GM18909 (cell line): ENCODE measurements around the gene FBXL14.
A peak's percentile ranks its signal among the peaks of the same experiment; 100 is the strongest.

Experiments used
- ATAC-seq: cut with Tn5 transposase; IDR thresholded peaks from one replicate; pipeline ENCODE4 v1.9.1; 2021; ENCODE audit warnings: mild to moderate bottlenecking; ENCODE audit not compliant: unreplicated experiment, poor library complexity

The FBXL14 gene

GRCh38 chr12:1595690-1596347 is 1.4 kb upstream of the FBXL14 start:
- ATAC-seq, result no peak

DNA sequence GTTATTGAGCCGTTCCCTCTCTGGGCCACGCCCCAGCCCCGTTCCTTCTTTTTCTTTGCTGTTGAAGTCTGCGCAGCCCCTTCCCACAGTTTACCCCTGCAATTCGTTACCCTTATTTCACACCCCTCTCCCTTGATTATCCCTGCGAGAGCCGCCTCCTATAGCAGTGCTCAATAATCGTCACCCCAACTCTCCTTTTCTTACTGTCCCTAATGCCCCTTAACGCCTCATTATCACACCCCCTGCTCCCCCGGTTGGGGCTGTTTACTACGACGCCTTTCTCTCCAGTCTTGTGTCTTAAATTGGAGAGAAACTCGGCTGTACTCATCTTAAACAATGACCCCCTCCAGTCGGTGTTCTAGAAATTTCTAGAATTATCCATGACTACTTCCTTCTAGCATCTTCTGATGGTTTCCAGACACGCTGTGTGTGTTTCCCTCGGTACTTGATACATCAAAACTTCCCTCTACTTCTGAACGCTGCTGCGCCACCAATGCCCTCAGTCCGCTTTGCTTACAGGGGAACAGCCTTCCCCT is 713 bp upstream of the FBXL14 start:
- ATAC-seq, result no peak

- peak; percentile 52 for ATAC-seq
Observed at GRCh38 chr12:1594006-1594260, 448 bp downstream of the FBXL14 start.

- ATAC-seq, result peak; percentile 32
Observed at GRCh38 chr12:1593174-1594005, 991 bp downstream of the FBXL14 start.

DNA sequence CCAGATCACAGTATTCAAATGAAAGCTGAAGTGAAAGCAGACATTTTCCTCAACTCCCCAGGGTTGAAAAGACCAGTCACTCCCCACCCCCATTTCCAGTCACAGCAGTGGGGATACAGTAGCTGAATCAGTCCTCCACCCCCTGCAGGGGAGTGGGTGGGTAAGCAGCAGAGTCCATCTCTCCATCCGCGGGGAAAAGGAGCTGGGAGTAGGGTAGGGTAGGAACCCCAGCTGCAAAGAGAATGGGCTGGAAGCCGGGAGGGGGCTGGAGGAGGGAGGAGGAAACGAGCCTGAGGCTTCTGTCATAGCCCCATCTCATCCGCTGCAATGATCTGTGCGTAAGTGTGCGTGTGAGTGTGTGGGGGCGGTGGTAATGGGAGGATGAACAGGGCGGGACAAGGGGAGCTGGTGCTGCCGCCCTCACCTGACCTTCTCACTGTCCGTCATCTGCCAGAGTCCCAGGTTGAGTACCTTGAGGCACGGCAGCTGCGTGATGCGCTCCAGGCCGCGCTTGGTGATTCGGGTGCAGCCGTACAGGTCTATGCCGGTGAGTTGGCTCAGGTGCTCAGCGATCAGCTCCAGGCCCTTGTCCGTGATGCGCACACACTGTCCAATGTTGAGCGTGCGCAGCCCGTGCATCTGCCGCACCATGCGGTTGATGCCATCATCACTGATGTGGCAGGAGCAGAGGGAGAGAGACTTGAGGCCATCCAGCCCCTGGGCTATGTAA is 1.8 kb downstream of the FBXL14 start:
- ATAC-seq, result no peak

DNA sequence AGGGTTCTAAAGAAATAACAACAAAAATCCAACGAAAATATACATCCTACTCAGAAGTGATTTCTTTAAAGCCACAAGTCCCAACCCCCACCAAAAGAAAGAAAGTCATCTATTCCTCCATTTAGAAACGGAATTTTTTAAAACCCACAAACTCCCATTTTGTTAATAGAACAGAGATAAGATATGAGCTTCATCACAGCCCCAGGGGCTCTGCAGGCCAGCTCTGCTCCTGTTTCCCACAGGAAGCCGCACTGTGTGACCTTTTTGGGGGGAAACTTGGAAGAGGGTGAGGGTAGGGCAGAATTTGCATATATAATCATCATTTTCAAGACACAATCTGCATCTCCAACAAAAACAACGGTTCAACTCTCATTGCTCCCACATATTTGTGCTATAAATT is 2.8 kb downstream of the FBXL14 start:
- no peak for ATAC-seq

DNA sequence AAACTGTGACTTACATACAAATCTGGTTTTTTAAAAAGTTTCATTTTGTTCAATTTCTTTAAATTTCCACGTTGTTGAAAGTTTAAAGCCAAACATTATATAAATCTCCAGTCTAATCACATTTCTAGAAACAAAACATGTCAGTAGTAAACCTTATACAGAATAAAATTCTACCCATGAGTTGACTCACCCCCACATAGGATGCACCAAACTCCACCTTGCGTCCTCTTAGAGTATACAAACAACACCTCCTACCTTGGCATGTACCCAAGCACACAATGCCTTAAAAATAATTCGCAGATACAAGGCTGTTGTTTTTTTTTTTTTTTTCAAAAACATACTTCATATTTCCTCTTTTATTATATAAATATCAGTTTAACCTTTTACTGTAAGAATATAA is 3.3 kb downstream of the FBXL14 start:
- ATAC-seq, result no peak

DNA sequence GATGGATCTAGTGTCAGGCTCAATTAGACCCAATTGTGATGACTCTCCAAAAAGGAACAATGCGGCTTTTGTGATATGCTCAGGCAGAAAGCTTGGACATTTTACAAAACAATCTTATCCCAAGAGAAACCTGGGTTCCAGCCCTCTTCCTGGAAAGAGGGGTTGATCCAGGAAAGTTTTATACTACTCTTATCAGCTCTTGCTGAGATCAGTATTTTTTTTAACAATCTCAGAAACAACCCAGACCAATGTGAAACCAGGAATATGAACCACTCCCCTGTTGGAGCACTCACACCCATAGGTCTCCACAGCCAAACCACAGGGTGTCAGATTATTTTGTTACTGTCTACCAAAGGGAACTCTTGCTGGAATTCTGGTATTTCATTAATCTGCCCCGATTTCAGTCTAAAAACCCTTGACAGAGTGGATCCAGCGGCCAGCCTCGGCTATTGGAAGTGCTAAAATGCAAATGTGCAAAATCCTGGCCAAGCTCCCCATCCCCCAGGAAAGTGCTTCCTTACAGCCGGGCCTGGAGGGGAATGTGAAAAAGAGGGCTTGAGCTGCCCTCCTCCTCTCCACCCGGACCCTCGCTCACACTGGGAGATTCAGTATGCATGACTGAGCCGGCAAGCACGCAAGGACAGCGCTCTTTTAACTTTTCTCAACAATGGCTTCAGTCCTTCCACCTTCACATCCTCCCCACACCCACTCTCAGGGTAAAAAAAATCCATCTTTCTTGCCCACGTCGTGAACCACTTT is 4.0 kb downstream of the FBXL14 start:
- no peak for ATAC-seq

DNA sequence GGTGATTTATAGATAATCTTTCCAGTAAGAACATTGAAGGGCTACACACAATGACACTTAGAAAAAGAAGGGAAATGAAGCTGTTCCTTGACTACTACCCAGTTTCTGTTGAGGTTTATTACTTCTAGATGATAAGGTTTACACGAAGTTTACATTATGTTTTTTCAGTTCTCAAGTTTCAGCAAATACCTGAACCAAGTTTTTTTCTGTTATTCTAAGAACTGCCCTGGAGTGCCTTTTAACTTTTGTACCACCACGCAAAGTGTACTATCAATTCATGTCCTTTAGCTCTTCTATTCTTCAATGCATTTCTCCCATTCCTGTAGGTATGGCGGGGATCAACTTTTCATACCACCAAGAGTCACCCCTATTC is 5.8 kb downstream of the FBXL14 start:
- ATAC-seq, result no peak

DNA sequence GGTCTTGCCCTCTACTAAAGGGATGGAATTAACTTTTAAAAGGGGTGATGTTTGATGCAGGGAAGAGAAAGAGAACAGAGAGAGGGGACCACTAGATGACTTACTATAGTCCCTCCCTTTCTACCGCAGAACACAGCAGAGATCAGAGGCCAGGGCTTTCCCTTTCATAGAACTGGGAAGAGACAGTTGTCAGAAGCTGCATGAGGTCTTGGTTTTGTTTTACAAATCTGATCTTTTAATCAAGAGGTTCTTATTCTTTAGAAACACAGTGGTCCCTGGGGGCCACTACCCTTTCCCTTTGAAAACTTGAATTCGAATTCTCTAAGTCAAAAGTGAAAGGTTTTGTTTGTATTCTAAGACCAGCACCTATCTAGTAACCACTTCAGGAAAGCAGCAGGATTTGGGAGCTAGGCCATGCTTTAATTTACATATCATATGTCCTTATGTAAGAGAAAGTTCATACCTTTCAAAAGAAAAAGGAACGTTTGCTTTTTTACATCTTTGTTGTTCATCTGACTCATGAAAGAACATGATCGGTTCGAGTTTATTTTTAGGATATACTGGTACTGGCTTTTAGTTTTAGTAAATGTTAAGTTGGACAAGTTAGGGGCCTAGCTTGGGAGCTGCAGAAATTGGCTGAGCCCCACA is 6.3 kb downstream of the FBXL14 start:
- ATAC-seq, result no peak

DNA sequence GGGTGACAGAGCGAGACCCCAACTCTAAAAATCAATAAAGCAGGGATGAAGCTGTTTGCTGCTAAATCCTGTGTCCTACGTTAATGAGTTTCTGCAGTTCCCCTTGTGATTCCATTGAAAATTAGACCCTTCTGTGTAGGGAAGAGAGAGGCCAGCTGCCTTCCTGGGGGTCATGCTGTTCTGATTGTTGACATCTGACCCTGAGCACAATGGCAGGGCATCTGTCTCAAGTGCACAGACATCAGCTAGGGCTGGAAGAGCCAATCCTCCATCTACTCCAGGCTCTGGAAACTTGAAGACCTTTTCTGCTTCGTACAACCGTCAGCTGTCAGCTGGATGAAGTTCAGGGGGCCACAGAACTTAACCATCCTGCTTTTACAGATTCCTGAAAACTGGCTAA is 10.1 kb downstream of the FBXL14 start:
- ATAC-seq, result no peak

DNA sequence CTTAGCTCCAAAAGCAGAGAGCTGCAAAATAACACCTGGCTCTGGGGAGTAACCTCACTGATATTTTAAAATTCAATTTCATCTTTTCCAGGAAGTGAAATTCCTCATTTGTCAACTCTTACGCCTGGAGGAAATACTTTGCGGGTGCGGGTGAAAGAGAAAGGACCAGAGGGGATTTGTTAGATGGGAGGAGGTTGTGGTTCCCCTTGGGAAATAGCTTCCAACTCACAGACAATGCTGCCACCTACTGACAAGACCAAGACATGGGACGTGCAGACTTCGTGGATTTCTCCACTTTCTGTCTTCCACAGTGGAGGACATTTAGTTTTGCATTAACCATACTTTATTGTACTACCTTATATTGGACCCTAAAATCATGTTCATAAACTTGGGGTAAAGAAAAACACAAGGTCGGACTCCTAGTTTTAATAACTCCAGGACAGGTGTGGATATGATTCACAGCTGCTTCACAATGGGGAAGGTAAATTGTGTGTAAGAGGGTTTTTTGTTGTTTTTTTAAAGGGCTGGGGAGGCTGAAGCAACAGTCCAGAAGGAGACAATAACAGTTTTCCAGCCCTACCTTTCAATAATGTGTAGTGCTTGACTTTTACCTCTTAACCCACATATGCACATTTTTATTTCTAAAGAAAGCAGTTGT is 10.8 kb downstream of the FBXL14 start:
- ATAC-seq, result no peak

GRCh38 chr12:1582709-1583050 is 11.7 kb downstream of the FBXL14 start:
- no peak for ATAC-seq

- ATAC-seq, result no peak
Observed at GRCh38 chr12:1581973-1582708, 12.2 kb downstream of the FBXL14 start.

DNA sequence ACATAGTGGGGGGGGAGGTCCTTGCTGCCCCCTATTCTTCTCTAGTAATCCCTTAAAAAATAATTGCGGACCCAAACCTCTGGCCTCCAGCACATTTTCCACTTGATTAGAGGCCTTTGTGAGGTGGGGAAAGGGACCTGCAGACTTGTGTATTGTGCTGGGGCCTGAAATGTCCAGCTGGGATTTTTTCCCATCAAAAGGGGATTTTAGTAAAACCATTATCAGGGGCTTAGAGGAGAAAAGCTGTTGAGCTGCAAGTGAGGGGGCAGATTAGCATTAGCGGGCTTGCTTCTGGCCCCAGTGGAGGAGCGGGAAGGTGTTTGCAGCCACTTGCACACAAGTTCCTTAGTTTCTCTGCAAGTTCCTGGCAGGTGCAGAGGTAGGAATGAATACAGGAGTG is 13.9 kb downstream of the FBXL14 start:
- ATAC-seq, result no peak

- no peak for ATAC-seq
Observed at GRCh38 chr12:1579651-1580435, 14.5 kb downstream of the FBXL14 start.

DNA sequence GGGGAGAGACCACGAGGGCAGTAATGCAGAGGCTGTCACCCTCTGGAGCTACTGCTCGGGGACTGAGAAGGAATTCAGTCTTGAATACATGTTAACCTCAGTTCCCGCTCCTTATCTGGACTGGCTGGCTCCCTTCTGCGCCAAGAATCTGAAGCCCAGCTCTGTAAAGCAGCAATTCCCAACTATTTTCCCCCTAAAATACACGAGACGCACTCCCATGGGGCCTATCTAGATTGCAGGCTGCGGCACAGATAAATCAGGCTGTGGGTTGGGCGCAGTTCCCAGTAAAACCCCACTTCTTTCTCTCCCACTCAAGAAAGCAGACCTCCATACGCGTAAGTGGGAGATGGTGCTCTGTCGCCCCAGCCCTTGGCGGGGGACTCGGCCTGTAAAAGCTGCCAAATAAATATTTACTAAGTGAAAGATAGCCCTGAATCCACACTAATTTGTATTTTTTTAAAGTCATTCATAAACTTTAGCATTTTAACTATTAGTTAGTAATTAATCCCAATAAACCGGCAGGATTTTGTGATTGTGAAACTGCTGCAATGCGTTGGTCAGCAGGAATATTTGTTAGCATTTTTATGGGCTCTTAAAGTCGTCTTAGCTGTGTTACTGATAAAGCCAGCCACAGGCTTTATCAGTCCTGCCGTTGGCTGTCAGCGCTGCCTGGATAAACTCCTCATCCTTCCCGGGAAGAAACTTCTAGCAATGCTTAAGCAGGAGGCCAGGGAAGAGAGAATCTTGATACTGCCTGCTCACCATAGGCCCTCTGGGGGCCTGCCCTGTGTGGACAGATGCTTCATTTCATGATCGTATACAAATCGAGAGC is 17.8 kb downstream of the FBXL14 start:
- ATAC-seq, result no peak
